DMS53 treated with DMSO at 0.1 percent for 48 hours (cell line): ENCODE data around the gene KCNJ2.

Experiments
- DNase-seq: peaks from one replicate; lab custom pipeline; 2025; ENCODE audit not compliant: unreplicated experiment; lab: John Stamatoyannopoulos, UW

Gene KCNJ2

DNA sequence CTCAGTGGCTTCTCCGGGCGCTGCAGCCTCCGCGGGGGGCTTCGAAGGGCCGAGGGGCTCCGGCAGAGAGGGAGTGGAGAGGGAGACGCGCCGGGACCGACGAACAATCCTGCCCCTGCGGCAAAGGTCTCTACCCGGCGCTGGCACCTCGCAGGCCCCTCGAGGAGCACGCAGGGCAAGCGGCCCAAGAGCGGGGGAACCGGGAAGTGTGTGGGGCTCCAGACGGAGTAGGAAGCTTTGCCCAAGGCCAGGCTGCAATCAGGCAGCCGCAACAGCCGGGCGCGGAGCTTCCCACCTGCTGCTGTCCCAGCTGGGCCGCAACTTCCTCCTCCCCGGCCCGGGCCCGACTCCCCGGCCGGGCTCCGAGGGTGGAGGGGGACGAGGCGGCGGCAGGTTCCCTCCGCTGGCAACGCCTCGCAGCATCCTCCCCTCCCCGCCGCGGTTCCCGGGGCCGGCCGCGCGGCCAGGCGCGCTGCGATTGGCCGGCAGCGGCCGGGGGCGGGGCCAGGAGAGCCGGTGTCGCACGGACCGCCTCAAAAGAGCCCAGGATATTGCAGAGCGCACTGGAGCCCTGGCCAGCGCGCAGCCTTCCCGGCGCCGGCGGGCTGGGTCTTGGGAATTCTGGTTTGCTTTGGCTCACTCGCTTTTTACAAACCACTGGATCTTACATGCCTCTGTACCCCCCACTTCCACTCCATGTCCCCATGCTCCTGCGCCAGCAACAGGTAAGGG, at the start of gene KCNJ2:
TSS of gene KCNJ2 (plus strand) at position 556 of the 732 bp plus-strand sequence. CDS start 5,508 bp downstream, outside the sequence.
- DNase-seq: peak; percentile 88

DNA sequence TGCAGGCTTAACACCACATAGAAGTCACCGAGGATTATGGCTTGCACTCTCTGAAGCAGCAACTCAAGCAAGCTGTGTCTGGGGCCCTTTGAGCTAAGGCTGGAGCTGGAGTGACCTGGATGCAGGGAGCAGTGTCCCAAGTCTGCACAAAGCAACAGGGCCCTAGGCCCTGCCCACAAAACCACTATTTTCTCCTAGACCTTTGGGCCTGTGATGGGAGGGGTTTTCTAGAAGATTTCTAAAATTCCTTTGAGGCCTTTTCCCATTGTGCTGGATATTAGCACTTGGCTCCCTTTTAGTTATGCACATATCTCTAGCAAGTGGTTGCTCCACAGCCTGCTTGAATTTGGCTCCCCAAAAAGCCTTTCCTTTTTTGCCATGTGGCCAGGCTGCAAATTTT, 49.8 kb upstream of the KCNJ2 start:
- DNase-seq: no peak

DNA sequence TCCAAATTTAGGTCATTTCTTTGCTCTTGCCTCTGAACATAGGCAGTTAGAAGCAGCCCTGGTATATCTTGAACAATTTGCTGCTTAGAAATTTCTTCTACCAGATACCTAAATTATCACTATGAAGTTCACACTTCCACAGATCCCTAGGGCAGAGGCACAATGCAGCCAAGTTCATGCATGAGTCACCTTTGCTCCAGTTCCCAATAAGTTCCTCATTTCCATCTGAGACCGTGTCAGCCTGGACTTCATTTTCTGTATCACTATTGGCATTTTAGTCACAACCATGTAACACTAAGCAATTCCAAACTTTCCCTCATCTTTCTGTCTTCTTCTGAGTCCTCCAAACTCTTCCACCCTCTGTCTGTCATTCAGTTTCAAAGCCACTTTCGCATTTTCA, 49.3 kb upstream of the KCNJ2 start:
- DNase-seq: no peak

DNA sequence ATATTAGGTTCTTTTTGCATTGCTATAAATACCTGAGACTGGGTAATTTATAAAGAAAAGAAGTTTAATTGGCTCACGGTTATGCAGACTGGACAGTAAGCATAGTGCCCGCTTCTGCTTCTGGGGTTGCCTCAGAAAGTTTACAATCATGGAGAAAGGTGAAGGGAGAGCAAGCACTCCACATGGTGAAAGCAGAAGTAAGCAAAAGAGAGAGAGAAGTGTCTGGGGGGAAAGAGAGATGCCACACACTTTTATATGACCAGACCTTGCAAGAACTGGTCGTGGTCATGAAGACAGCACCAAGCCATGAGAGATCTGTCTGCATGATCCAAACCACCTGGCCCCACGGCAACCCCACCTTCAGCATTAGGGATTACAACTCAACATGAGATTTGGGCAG, 48.9 kb upstream of the KCNJ2 start:
- no peak for DNase-seq

DNA sequence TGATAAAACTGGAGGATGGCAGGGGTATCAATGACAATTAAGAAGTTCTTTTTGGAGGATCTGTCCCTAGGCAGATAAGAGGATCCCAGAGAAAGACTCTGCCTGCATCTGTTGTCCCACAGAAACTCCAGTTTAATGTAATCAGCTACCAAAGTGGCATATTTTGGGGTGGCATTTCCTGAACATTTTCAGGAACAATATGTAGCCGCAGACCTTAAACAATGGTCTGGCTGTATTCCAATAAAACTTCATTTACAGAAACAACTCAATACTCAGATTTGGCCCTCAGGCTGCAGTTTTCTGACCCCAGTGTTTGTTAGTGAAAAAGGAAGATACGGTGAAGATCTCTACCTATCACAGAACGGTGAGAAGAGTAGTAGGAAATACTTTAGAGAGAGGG, 48.2 kb upstream of the KCNJ2 start:
- no peak for DNase-seq

DNA sequence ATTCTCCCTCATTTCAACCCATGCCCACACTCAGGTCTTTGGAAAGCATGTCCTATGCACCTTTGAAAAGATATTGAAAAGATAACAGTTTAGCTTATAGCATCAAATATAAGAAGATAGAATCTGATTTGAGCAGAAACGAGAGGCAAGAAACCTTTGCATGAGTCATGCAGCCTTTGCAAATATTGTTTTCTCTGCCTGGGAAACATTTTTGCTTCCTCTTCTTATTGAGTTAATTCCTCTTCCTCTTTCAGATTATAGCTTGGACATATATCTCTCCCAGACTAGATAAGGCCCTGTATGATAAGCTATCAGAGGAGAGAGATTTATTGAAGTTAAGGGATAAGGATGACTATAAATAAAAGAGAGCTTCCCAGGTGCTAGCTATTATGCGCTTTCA, 46.1 kb upstream of the KCNJ2 start:
- DNase-seq: peak; percentile 8

DNA sequence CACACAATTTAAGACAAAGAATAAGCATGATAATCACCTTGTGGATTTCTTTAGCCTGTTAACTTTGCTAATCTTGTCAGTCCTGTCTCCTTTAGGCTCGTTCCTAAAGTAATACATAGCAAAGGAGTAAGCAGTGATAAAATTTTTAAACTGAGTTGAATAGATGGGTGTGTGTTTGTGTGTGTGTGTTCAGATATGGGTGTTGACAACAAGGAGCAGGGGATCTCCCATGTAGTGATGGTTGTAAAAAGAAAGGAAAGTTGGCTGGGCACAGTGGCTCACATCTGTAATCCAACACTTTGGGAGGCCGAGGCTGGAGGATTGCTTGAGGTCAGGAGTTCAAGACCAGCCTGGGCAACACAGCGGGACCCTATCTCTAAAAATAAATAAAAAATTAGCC, 44.6 kb upstream of the KCNJ2 start:
- no peak for DNase-seq

DNA sequence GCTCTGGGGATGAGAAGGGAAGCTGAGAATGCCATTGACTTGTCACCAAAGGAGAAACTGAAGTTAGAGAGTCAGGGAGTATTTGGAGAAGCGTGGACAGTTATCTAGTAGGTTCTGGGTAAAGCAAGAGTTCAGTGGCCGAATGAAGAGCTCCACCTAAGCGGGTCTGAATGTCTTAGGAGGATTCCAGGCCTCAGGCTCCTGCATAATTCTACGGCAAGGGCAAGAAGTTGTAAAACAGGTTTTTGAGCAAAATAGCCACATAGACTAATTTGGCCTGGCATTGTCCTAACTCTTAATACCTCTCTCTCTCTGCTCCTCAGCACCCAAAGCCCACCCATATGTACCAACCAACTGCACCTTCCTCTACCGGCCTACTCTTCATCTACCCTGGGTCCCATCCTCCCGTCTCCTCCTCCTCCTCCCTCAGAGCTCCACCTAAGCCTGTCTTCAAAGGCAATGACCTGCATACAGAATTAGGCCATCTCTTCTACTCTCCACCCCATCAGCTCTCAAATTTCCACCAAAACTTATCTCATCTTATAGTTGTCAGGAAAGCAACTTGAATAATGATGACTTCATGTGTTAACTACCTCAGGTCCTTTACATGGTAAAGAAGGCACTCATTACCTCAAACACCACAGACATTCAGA, 42.0 kb upstream of the KCNJ2 start:
- no peak for DNase-seq

DNA sequence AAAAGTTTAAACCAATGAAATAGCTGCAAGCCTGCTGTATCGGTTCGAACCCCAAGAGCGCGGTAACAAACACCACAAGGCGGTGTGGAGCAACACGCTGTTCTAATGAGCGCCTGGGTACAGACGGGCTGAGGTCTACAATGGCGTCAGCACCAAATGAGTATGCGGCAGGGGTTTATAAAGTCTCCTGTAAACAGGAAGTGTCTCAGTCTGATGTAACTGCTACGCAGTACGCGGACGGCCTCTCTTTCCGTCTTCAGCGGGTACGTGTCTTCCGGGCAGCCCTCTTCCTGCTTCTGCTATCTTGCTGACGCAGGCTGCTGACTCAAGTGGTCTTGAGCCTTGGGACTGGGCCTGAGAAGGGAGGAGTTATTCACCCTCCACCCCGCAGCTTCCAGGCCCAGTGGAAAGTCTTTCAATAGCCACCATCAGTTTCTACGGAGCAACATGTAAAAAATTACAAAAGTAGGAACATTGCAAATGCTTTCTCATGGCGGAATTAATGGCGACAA, 40.5 kb upstream of the KCNJ2 start:
- no peak for DNase-seq

DNA sequence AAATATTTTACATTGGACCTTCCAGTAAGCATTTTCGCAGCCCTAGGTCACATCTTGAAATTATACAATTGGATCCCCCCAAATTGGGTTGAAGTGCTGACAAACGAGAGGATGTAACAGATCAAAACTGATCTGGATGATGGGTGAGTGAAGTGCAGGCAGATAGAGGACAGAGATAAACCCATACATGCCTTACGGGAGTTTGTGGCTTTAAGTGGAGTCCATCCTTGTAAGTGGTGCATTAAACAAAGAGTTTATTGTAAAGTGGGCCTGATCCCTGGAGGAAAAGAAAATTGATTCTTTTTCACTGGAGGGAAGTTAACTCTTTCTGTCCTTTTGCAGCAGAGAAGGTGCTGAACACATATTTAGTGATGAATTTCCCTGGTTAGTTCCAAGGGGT, 39.0 kb upstream of the KCNJ2 start:
- no peak for DNase-seq

DNA sequence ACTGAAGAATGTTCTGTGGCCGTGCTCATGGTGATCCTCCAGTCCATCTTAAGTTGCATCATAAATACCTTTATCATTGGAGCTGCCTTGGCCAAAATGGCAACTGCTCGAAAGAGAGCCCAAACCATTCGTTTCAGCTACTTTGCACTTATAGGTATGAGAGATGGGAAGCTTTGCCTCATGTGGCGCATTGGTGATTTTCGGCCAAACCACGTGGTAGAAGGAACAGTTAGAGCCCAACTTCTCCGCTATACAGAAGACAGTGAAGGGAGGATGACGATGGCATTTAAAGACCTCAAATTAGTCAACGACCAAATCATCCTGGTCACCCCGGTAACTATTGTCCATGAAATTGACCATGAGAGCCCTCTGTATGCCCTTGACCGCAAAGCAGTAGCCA, 36.8 kb upstream of the KCNJ2 start:
- no peak for DNase-seq

DNA sequence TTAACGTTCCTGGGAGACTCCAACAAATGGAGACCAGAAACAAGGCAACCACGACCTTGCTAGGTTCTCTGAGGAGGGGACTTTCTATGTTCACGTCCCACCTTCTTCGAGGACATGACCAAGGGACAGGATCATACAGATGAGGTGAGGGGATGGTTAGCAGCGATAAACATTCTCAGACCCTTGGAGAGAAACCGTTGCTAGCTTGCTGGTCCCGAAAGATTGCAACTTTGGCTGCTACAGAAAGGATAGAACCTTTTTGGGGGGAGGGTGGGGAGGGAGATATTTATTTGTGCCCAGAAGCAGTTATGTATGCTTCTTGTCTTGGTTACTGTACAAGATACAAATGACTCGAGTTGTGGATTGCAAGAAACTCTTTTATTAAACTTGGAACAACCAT, 35.3 kb upstream of the KCNJ2 start:
- DNase-seq: no peak

DNA sequence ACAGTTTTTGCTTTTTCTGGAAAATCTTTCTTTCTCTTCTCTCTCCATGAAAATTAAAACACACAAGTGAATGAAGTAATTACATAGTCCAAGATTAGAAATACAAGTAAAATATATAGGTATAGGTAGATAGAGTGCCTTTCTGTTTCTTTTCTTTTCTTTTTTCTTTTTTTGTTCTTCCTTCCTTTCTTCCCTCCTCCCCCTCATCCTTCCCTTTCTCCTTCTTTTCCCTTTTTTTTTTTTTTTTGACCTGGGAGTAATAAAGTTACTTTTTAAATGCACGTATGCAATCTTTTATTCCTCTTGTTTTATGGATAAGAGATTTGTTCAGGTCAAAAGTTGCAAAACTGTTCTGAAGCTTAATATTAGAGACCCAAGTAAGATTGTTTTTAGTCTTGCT, 34.6 kb upstream of the KCNJ2 start:
- DNase-seq: no peak

DNA sequence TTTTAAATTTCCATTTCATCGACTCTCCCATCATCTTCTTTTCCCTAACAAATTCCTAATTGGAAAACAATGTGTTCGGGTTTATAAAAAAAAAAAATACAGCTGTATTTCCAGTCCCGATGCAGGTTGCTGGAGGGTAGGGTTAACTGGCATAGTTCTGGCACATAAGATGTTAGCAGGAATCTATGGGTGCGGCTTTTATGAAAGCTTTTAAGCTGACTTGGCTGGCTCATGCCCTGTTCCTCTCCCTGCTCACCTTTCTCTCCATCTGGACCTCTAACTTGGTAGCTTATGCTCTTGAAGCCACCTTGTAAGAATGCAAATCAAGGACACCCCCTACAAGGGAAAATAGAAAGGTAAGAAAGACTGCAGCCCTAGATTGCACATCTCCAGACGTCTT, 33.2 kb upstream of the KCNJ2 start:
- DNase-seq: no peak

DNA sequence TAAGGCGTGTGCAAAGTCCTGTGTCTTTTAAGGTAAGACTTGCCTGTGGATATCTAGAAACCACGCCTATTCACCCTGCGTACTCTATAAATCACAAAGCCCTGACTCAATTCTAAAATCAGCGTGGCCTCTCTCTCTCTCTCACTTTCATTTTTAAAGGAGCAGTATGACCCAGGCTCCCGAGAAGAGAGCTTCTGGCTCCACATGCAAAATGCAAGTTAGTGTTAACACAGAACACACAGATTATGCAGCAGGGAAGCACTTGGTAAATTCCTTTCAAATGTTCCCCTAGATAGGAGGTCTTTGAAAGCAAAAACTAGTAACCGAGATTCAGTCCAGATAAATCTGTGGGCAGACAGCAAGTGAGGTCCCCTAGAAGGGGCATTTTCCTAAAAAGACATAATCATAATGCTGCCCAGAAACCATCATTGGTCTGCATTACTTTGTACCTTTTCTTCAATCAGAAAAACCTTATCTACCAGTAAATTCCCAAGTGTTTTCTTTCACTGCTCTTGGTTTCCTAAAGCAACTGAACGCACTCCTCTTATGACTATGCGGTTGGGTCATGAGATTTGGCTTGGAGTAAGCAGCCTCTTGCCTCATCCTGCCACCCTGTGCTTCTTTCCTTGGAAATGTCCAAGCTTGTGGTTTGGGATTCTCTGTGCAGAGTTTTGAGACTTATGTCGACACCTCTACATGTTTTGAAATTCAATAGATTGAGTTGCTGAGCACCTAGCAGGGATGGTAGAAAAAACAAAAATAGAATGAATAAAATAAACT, 31.7 kb upstream of the KCNJ2 start:
- no peak for DNase-seq

DNA sequence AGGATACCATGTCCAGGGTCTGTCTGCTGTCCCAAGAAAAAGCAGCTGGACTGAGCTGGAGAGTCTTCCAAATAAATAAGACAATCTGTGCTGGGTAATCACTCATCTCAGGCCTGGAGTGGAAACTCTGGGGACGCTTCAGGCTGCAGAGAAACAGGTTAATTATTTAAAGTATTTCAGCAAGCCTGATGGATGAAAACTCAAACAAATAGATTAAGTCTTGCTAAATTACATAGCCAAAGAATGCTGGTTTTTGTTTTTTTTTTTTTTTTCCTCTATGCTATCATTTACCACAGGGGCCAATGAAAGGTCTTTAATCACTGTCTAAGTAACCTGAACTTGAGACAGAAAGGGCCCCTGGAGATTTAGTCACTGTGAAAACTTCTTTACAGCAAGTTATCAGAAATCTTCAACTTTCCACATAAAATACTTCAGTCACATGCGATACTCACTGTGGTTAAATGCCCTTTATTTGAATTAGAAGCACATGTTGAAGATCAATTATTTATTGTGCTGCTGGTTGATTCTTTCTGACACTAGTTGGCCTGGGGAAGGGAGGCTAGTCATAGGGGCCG, 31.0 kb upstream of the KCNJ2 start:
- DNase-seq: no peak

DNA sequence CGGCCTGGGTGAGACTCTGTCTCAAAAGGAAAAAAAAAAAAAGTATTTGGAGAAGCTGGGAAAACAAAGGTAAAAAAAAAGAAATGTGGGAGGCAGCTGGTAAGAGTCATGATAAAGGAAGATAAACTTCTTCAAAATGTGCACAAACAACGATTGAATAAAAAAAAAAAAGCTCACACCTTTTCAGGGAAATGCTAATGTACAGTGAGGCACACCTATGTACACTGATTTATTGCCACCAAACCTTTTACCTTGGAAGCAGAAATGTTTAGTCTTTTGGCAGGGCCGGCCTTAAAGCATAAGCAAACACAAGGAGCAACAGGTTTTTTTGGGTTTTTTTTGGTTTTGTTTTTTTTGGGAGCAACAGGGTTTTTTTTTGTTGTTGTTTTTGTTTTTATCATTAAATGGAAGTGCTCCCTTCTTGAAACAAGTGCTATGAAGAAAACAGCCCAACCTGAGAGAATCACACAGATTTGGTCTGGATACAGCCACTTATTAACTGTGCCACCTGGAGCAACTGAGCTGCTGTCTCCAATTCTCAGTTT, 29.8 kb upstream of the KCNJ2 start:
- DNase-seq: no peak

DNA sequence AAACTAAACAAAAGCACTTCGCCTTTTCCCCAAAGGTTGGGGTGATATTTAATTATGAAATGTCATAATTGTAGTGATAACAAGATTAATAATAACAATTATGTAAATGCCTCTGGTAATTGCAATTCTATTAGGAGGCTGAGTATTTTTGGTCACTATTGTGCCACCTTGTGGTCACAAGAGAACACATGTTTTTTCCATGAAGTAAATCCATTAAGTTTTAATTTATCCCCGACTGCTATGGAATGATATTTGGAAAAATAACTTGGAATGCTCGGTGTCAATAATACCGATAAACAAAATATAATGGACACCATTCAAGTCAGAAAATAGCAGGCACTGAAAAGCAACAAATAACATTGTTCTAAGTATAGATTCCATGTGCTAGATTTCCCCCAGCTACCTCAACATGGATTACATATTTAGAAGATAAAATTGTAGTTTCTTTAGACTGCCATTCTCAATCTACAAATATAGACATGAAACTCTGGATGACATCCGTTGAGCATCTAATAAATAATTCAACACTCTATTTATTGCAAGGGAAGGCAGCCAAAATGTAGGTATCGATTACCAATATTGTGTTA, 25.0 kb upstream of the KCNJ2 start:
- DNase-seq: peak; percentile 12

DNA sequence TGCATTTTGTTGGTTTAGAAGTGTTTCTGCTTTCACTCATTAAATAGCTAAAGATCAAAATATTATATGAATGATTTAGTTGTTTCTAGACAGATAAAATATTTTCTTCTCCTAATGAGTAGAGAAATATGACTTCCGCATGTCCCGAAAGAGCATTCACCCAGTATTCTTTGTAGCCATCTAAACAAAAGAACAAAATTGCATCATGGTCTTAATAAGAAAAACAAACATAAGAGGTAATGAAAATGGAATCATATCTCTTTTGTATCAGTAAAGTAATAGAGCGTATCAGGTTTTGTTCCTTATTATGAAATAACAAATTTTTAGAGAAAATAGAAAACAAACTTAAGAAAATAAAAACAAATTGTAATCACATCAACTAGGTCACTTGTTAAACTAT, 16.1 kb upstream of the KCNJ2 start:
- no peak for DNase-seq

DNA sequence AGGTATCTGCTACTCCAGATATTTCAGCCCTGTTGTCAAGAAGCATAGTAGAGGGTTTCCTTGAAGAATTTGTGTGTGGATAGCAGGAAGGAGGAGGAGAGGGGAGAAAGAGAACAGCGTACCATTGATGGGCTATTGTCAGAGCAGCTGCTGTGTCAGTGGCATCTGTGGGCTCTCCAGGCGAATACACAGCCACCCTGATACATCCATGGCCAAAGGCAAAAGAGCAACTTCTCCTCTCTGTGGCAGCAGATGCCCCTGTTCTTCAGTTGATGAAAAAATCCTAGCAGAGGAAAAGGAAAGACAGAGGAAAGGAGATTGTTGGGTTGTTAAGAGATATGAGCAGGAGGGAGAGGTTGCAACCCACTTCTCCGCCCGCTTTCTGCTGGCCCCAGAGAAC, 12.2 kb upstream of the KCNJ2 start:
- DNase-seq: no peak

DNA sequence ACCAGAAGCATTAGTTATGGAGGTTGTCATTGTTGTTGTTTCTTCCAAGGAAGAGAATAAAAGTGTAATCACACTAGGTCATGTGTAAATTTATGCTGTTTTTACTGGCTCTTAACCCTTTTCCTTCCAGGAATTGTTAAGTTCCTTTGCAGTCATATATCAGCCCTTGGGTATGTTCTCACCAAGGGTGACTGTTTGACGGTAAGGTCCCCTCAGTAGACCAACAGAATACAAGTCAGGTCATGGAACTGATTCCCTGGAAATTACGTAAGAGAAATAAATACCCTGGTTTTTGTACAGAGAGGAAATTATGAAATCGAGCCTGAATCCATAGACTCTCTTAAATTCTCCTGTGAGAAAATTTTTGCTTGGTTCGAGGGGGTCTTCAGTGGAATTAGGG, 11.2 kb upstream of the KCNJ2 start:
- no peak for DNase-seq
